ENCODE results near the gene RTN4RL2. TPM values are rescaled to one million over a fixed set of nuclear protein-coding genes. Genes with fewer than 3 reads are reported as not detected.

RTN4RL2 gene
- total RNA-seq, 1 experiment from 2014 or later = 5.5 TPM

DNA sequence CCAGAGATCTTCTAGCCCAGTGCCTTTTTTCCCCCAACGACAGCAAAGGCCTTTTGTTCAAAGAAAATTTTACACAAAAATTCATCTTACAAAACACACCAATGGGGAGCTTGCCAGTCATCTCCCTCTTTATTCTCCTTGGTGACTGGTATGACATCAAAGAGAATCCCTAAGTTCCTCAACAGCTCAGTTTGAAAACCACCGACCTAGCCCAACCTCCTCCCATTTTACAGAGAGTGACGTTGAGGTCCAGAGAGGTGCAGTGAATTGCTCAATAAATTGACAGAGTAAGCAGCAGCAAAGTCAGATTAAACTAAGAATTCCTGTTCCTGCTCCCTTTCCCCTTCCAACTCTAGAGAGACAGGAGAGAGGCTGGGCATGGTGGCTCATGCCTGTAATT is 41.2 kb upstream of the RTN4RL2 start:
- H3K27ac Mint-ChIP-seq (ENCODE audit: unreplicated experiment) = no peak overlapping the region
- POLR2A ChIA-PET = no interaction called here

DNA sequence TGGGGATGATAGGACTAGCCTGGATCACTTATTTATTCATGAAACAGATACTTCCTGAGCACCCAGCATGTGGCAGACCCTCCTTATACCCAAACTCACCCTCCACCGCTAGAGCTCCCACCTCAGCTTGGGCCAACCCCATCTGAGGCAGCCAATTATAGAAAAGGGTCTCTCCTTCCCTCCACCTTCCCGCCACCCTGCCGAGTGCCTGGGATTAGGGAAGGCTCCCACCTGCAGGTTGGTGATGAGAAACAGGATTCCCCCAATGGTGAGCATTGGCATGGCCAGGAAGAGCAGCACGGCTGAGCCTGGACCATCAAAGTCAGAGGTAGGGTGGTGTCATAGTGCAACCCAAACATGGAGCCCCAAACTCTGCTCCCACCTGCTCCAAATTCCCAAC is 39.3 kb upstream of the RTN4RL2 start:
- Mint-ChIP-seq H3K4me3 (ENCODE audit: unreplicated experiment) (no peak overlapping the region), H3K27me3 (ENCODE audit: insufficient read depth, unreplicated experiment) (peaks cover 18% of the 10 kb centered on the region), H3K9me3 (ENCODE audit: unreplicated experiment) (no peaks in the 10 kb centered on the region), H3K27ac (ENCODE audit: unreplicated experiment) (no peak overlapping the region), H3K36me3 (ENCODE audit: insufficient read depth, unreplicated experiment) (no peaks in the 10 kb centered on the region), H3K4me1 (ENCODE audit: low read depth, unreplicated experiment) (no peaks in the 10 kb centered on the region)
- no TSS peak for BruUV-seq (replicated peaks)
- ChIA-PET CTCF (no interaction called here), POLR2A (no interaction called here)
- no peak for DNase-seq
- Histone ChIP-seq H3K27me3 (replicated peaks; ENCODE audit: control insufficient read depth, insufficient read depth, low read length) (no peaks in the 10 kb centered on the region; the same call in 1 of the 2 replicates), H3K9me3 (no peaks in the 10 kb centered on the region), H3K36me3 (ENCODE audit: control insufficient read depth, insufficient read depth, low read length) (no peaks in the 10 kb centered on the region), H3K4me3 (ENCODE audit: low read depth, low read length) (no peak overlapping the region), H3K4me1 (no peaks in the 10 kb centered on the region)
- intact Hi-C loops (cut with micrococcal nuclease; ENCODE audit: unreplicated experiment) = no loop called here
- TF ChIP-seq, protein P1, sequence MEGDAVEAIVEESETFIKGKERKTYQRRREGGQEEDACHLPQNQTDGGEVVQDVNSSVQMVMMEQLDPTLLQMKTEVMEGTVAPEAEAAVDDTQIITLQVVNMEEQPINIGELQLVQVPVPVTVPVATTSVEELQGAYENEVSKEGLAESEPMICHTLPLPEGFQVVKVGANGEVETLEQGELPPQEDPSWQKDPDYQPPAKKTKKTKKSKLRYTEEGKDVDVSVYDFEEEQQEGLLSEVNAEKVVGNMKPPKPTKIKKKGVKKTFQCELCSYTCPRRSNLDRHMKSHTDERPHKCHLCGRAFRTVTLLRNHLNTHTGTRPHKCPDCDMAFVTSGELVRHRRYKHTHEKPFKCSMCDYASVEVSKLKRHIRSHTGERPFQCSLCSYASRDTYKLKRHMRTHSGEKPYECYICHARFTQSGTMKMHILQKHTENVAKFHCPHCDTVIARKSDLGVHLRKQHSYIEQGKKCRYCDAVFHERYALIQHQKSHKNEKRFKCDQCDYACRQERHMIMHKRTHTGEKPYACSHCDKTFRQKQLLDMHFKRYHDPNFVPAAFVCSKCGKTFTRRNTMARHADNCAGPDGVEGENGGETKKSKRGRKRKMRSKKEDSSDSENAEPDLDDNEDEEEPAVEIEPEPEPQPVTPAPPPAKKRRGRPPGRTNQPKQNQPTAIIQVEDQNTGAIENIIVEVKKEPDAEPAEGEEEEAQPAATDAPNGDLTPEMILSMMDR (IDR thresholded peaks at IDR 0.05; ENCODE audit: insufficient read depth in 1 of 2, low read depth in 1 of 2, low read length in 1 of 2, severe bottlenecking in 1 of 2, unreplicated experiment in 1 of 2) = no peak

More for the DNA sequence above, 41.2 kb upstream of the RTN4RL2 start:
- no peaks in the 10 kb centered on the region for H3K9me3 Mint-ChIP-seq (ENCODE audit: unreplicated experiment)
- CTCF ChIA-PET = no interaction called here
- intact Hi-C loops (cut with micrococcal nuclease; ENCODE audit: unreplicated experiment) = no loop called here
- no peak overlapping the region for H3K4me3 Mint-ChIP-seq (ENCODE audit: unreplicated experiment)
- Histone ChIP-seq H3K36me3 (ENCODE audit: control insufficient read depth, insufficient read depth, low read length) (no peaks in the 10 kb centered on the region), H3K9me3 (no peaks in the 10 kb centered on the region), H3K4me3 (ENCODE audit: low read depth, low read length) (no peak overlapping the region), H3K27me3 (replicated peaks; ENCODE audit: control insufficient read depth, insufficient read depth, low read length) (no peaks in the 10 kb centered on the region; the same call in 1 of the 2 replicates), H3K4me1 (no peaks in the 10 kb centered on the region)
- no peaks in the 10 kb centered on the region for H3K4me1 Mint-ChIP-seq (ENCODE audit: low read depth, unreplicated experiment)
- H3K27me3 Mint-ChIP-seq (ENCODE audit: insufficient read depth, unreplicated experiment) = peaks cover 21% of the 10 kb centered on the region
- no peak for DNase-seq
- BruUV-seq (replicated peaks) = no TSS peak
- no peaks in the 10 kb centered on the region for H3K36me3 Mint-ChIP-seq (ENCODE audit: insufficient read depth, unreplicated experiment)
- TF ChIP-seq, protein P1 (IDR thresholded peaks at IDR 0.05; ENCODE audit: insufficient read depth in 1 of 2, low read depth in 1 of 2, low read length in 1 of 2, severe bottlenecking in 1 of 2, unreplicated experiment in 1 of 2) = no peak

DNA sequence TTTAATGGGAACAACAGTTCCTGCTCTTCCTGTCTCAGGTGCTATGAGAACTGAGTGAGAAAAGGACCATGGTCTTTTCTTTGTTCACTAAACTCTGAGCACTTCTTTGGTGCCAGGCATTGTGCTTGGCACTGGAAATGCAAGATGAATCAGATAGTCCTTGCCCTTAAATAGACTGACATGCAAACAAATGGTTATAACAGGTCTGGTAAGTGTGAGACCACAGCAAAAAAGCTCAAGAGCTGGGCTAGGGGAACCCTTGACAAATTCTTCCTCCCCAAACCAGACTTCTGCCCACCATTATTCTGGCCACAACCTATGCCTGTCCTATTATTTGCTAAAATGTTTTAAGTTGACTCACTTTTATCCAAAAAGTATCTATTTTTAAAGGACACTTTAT is 38.5 kb upstream of the RTN4RL2 start:
- ChIA-PET CTCF (no interaction called here), POLR2A (no interaction called here)
- TF ChIP-seq, protein P1 (IDR thresholded peaks at IDR 0.05; ENCODE audit: insufficient read depth in 1 of 2, low read depth in 1 of 2, low read length in 1 of 2, severe bottlenecking in 1 of 2, unreplicated experiment in 1 of 2) = no peak
- Mint-ChIP-seq H3K27ac (ENCODE audit: unreplicated experiment) (no peak overlapping the region), H3K4me1 (ENCODE audit: low read depth, unreplicated experiment) (no peaks in the 10 kb centered on the region), H3K9me3 (ENCODE audit: unreplicated experiment) (no peaks in the 10 kb centered on the region), H3K4me3 (ENCODE audit: unreplicated experiment) (no peak overlapping the region), H3K27me3 (ENCODE audit: insufficient read depth, unreplicated experiment) (peaks cover 16% of the 10 kb centered on the region), H3K36me3 (ENCODE audit: insufficient read depth, unreplicated experiment) (no peaks in the 10 kb centered on the region)
- H3K4me3 ChIP-seq (ENCODE audit: low read depth, low read length) = no peak overlapping the region
- no peaks in the 10 kb centered on the region for H3K36me3 ChIP-seq (ENCODE audit: control insufficient read depth, insufficient read depth, low read length)
- H3K9me3 ChIP-seq = no peaks in the 10 kb centered on the region
- H3K4me1 ChIP-seq = no peaks in the 10 kb centered on the region
- intact Hi-C loops (cut with micrococcal nuclease; ENCODE audit: unreplicated experiment) = no loop called here
- DNase-seq = no peak
- H3K27me3 ChIP-seq (replicated peaks; ENCODE audit: control insufficient read depth, insufficient read depth, low read length) = no peaks in the 10 kb centered on the region; the same call in 1 of the 2 replicates
- BruUV-seq (replicated peaks) = no TSS peak
